DND-41 (cell line): Measurements from ENCODE around the gene ABHD8.

Source experiments
- ATAC-seq: fragments of 200-7000 bp; cut with Tn5 transposase; 3 replicates; pipeline ENCODE4 v1.9.1; 2021; ENCODE audit warnings: low read depth; ENCODE audit not compliant: insufficient read depth
- DNase-seq: peaks from one replicate; pipeline ENCODE4 v3.0.0-alpha.2; 2020
- H2AFZ ChIP-seq: 2 replicates; pipeline ENCODE4 v1.6.0; 2012; ENCODE audit warnings: low read depth, low read length
- H3K27ac ChIP-seq: 2 replicates; pipeline ENCODE4 v1.5.1; 2012; ENCODE audit warnings: low read length, inconsistent platforms
- H3K27me3 ChIP-seq: fragments of 200-600 bp; sonication (generic); 2 replicates; pipeline ENCODE4 v1.6.0; 2012; ENCODE audit warnings: low read length, mild to moderate bottlenecking, inconsistent platforms; ENCODE audit not compliant: insufficient read depth, poor library complexity
- H3K36me3 ChIP-seq: 2 replicates; pipeline ENCODE4 v1.5.1; 2012; ENCODE audit warnings: low read length, inconsistent platforms; ENCODE audit not compliant: insufficient read depth
- H3K4me1 ChIP-seq: 2 replicates; pipeline ENCODE4 v1.5.1; 2012; ENCODE audit warnings: mild to moderate bottlenecking, low read length; ENCODE audit not compliant: insufficient read depth
- H3K4me2 ChIP-seq: 2 replicates; pipeline ENCODE4 v1.6.0; 2012; ENCODE audit warnings: mild to moderate bottlenecking, moderate library complexity, low read length, inconsistent platforms; ENCODE audit not compliant: insufficient read depth
- H3K4me3 ChIP-seq, 2 experiments: fragments of 200-600 bp in 1 of 2; shearing (Covaris generic) in 1 of 2; 2 replicates each; pipeline ENCODE4 v1.5.1; 2012 to 2016; ENCODE audit warnings: inconsistent platforms in 2 of 2, low read length in 2 of 2, mild to moderate bottlenecking in 2 of 2, low read depth in 1 of 2, moderate library complexity in 1 of 2
- H3K79me2 ChIP-seq: 2 replicates; pipeline ENCODE4 v1.6.0; 2012; ENCODE audit warnings: low read length, inconsistent platforms; ENCODE audit not compliant: insufficient read depth
- H3K9ac ChIP-seq: 2 replicates; pipeline ENCODE4 v1.6.0; 2012; ENCODE audit warnings: low read depth, mild to moderate bottlenecking, inconsistent platforms, low read length, moderate library complexity
- H3K9me3 ChIP-seq: 2 replicates; pipeline ENCODE4 v1.5.1; 2012; ENCODE audit warnings: low read length, moderate library complexity, mild to moderate bottlenecking, inconsistent platforms; ENCODE audit not compliant: insufficient read depth, severe bottlenecking
- H4K20me1 ChIP-seq: 2 replicates; pipeline ENCODE4 v1.6.0; 2012; ENCODE audit warnings: low read length; ENCODE audit not compliant: insufficient read depth
- EZH2 ChIP-seq: IDR thresholded peaks from 3 replicates; pipeline ENCODE4 v1.6.1; 2012; ENCODE audit warnings: borderline replicate concordance, low read depth, mild to moderate bottlenecking, moderate library complexity, low read length, inconsistent platforms; ENCODE audit not compliant: severe bottlenecking
- TF ChIP-seq, protein P1 (sequence below): IDR thresholded peaks from 2 replicates; pipeline ENCODE4 v1.5.1; 2012; ENCODE audit warnings: borderline replicate concordance, low read length, moderate library complexity, mild to moderate bottlenecking; ENCODE audit not compliant: poor library complexity, severe bottlenecking; ENCODE audit errors: extremely low read depth

Gene ABHD8

DNA sequence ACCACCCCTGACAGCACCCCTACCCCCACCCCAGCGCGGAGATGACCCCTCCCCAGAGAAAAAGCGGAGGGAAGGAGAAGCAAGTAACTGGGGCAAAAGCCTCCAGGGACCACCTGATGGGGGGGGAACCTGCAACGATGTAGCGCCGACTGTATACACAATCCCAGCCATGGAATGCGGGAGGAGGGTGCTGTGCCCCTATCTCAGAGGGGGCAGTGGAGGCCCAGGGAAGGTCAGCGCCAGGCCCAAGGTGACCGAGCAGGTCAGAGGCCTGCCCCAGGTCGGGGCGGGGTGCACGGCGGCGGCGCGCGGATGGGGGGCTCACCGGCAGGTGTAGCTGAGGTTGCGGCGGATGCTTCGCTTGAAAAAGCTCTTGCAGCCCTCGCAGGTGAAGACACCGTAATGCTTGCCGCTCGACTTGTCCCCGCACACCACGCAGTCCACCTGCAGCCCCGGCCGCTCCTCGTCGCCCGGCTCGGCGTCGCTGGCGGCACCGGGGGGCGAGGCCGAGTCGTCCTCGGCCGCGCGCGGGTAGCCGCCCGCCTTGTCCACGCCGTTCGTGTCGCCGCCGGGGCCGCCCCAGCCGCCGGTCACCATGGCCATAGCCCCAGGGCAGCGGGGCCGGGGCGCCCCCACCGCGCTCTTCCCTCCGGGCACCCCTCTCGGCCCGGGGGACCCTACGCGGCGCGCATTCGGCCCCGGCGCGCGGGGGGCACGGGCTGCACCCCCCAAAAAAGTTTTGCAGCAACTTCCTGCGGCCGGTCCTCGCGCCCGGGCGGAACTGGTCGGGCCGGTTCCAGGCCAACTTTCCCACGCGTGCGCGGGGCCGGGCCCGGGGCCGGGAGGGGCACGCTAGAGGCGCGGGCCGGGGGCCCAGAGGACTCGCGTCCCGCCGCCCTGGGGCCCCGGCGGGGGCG, 58.3 kb downstream of the ABHD8 start:
- Histone ChIP-seq H3K4me3 (peak overlapping the region; percentile 17 to 60; a peak in 3 of 4 replicates), H3K79me2 (peaks cover 34% of the 10 kb centered on the region), H3K4me2 (peak overlapping the region; percentile 98), H4K20me1 (peaks cover 8% of the 10 kb centered on the region), H3K27ac (peak overlapping the region; percentile 44; the same call in 1 of the 2 replicates), H3K27me3 (no peaks in the 10 kb centered on the region), H3K9me3 (no peaks in the 10 kb centered on the region), H3K36me3 (peaks cover 8% of the 10 kb centered on the region; the same call in 1 of the 2 replicates), H2AFZ (peak overlapping the region; percentile 62), H3K4me1 (peaks cover 35% of the 10 kb centered on the region), H3K9ac (peak overlapping the region; percentile 81)
- TF ChIP-seq EZH2 = no peak
- TF ChIP-seq, protein P1, sequence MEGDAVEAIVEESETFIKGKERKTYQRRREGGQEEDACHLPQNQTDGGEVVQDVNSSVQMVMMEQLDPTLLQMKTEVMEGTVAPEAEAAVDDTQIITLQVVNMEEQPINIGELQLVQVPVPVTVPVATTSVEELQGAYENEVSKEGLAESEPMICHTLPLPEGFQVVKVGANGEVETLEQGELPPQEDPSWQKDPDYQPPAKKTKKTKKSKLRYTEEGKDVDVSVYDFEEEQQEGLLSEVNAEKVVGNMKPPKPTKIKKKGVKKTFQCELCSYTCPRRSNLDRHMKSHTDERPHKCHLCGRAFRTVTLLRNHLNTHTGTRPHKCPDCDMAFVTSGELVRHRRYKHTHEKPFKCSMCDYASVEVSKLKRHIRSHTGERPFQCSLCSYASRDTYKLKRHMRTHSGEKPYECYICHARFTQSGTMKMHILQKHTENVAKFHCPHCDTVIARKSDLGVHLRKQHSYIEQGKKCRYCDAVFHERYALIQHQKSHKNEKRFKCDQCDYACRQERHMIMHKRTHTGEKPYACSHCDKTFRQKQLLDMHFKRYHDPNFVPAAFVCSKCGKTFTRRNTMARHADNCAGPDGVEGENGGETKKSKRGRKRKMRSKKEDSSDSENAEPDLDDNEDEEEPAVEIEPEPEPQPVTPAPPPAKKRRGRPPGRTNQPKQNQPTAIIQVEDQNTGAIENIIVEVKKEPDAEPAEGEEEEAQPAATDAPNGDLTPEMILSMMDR = no peak
- no peak for DNase-seq
- no peak for ATAC-seq

DNA sequence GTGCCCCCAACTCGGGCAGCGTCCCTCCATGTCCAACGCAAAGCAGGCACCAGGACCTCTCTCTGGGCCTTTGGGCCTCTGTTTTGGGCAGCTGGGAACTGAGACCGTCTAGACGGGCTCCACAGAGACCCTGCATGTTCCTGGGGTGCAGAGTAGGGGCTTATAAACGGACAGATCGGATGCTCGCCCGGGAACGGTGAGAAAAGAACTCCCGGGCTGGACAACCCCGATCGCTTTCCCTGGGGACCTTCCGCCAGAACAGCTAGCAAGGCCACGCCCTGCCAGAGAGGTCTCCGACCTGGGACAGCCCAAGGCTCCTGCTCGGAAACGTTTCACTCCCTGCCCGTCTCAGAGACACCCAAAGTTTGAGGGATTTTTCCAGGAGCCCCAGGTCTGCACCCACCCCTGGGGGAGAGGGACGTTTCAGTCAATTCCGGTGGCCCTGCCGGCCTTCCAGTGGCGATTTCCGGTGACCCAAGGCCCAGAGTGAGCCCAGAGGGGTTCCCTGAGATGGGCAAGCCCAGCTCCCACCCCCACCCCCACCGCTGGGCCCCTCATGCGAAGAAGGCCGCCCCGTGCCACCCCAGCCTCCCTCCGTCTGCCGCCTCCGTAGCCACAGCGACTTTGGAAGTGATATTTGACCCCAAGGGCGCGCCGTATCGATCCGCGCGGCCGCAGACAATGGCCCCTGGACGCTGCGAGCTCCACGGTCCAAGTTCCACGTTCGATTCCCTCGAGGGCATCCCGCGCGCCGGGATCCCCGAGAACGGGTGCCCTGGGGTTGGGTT, 59.2 kb downstream of the ABHD8 start:
- Histone ChIP-seq H3K4me3 (peak overlapping the region in 1 of 2 experiments; percentile 60; a peak in 3 of 4 replicates), H4K20me1 (peaks cover 8% of the 10 kb centered on the region), H2AFZ (no peak overlapping the region), H3K79me2 (peaks cover 34% of the 10 kb centered on the region), H3K27me3 (no peaks in the 10 kb centered on the region), H3K9me3 (no peaks in the 10 kb centered on the region), H3K36me3 (peaks cover 9% of the 10 kb centered on the region; the same call in 1 of the 2 replicates), H3K27ac (peak overlapping the region; percentile 44; the same call in 1 of the 2 replicates), H3K9ac (peak overlapping the region; percentile 81; the same call in 1 of the 2 replicates), H3K4me2 (peak overlapping the region; percentile 98), H3K4me1 (peaks cover 35% of the 10 kb centered on the region)
- ATAC-seq (no peak), DNase-seq (no peak)
- TF ChIP-seq, protein P1 = no peak
- no peak for TF ChIP-seq EZH2

DNA sequence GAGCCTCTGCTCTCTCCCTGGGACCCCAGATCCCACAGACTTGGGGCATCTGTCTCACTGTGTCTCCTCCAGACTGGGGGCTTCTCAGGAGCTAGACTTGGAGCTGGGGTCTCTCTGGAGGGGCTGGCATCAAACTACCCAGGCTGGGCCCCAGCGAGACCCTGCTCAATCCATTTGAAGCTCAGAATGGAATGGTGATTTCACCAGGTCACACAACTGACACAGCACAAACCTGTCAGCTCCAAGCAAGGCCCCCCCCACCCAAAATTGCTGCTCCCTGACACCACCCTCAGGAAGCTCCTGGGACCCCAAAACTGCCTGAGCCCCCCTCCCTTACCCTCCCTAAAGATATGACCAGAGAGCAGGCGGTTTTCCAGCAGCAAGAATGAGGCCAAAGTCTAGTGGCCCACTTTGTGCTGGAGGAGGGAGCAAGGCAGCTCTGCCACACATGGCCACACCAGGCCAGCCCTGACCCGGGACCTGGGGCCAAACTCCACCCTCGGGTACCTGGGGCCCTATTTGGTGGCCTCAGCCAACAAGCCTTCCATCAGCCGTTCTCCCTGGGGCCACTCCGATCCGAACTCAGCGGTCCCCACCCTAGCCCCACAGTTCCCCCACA, 59.9 kb downstream of the ABHD8 start:
- DNase-seq (no peak), ATAC-seq (no peak)
- Histone ChIP-seq H3K27ac (no peak overlapping the region; the same call in 1 of the 2 replicates), H4K20me1 (peaks cover 8% of the 10 kb centered on the region), H3K79me2 (peaks cover 34% of the 10 kb centered on the region), H3K9me3 (no peaks in the 10 kb centered on the region), H3K4me1 (peaks cover 35% of the 10 kb centered on the region), H3K36me3 (peaks cover 9% of the 10 kb centered on the region; the same call in 1 of the 2 replicates), H2AFZ (no peak overlapping the region), H3K4me2 (peak overlapping the region; percentile 98), H3K27me3 (no peaks in the 10 kb centered on the region), H3K9ac (peak overlapping the region; percentile 18; the same call in 1 of the 2 replicates), H3K4me3 (0 out of 4 replicates have a peak overlapping the region, but pooled peaks of 1 of the 2 experiments have one; percentile 36)
- TF ChIP-seq EZH2 = no peak
- TF ChIP-seq, protein P1 = no peak
